ENCODE data around the gene ZNF429.
"Not testable (repeated sequence)": the region's sequence is repeated elsewhere in the genome, so short reads cannot be mapped to it uniquely, and the experiment has no call there.

ZNF429 gene

GRCh38 chr19:21593502-21593901 is 88.1 kb downstream of the ZNF429 start:
- DNase-seq, result no peak

GRCh38 chr19:21593934-21594820 is 88.8 kb downstream of the ZNF429 start:
- DNase-seq, result no peak

GRCh38 chr19:21595185-21595584 is 89.8 kb downstream of the ZNF429 start:
- DNase-seq, result no peak

- no peak for DNase-seq
Measured at GRCh38 chr19:21602082-21602658, 96.8 kb downstream of the ZNF429 start.

GRCh38 chr19:21602659-21603430 is 97.4 kb downstream of the ZNF429 start:
- DNase-seq, result not testable (repeated sequence)

GRCh38 chr19:21603431-21604231 is 98.2 kb downstream of the ZNF429 start:
- DNase-seq, result no peak

- peak; percentile 61 for DNase-seq
Measured at GRCh38 chr19:21604351-21604926, 99.0 kb downstream of the ZNF429 start.

Measured in right hindlimb (tissue), 1 donor.